ENCODE data around the gene SNAI1.

SNAI1 gene

DNA sequence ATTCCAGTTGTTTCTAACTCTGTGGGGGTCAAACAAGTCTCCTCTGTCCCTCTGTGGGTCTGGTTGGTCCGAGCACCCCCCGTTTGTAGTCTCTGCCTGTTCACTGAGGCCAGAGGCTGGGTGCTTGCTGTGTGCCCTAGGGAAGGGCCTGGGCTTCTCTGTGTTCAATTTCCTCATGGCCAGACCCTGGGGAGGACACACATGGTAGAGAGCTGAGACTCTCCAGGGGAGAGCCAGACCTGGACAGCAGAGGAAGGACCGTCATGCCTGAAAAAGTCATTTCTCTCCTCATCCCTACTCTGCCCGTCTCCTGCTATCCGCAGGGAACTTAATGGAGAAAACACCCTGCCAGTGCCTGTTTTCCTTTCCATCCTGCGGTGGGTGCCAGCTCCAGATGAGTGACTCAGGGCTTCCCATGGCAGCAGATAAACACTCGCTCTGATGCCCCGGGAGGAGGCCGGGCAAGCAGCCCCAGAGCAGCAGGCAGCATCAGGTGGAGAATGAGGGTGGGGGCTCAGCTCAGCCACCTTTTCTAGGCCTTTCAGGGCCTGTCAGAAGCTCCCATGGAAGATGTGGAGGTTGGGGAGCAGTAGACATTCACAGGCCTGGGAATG is 51.9 kb downstream of the SNAI1 start:
- DNase-seq (ENCODE audit: low read depth in 1 of 2, low spot score in 1 of 2): no peak

- no peak for DNase-seq (ENCODE audit: low read depth in 1 of 2, low spot score in 1 of 2)
Observed at GRCh38 chr20:50036703-50037102, 53.9 kb downstream of the SNAI1 start.

DNA sequence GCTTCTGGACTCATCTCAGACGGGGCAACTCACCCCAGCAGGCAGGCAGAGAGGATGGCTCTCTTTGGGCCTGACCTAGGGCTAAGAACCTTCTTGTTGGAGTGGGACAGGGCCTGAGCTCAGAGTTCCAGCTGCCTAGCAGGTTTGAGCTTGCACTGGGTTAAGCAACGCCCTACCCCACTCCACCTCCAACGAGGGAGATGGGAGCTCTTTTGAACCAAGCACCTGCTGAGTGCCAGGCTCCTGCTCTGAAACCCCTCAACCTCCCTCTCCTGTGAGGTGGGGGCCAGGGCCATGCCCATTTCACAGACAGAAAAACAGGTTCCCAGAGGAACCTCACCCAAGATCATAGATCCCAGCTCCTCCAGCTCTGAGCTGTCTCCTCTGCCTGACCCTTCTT is 54.3 kb downstream of the SNAI1 start:
- no peak for DNase-seq (ENCODE audit: low read depth in 1 of 2, low spot score in 1 of 2)

- no peak for DNase-seq (ENCODE audit: low read depth in 1 of 2, low spot score in 1 of 2)
Observed at GRCh38 chr20:50037575-50037974, 54.8 kb downstream of the SNAI1 start.

DNA sequence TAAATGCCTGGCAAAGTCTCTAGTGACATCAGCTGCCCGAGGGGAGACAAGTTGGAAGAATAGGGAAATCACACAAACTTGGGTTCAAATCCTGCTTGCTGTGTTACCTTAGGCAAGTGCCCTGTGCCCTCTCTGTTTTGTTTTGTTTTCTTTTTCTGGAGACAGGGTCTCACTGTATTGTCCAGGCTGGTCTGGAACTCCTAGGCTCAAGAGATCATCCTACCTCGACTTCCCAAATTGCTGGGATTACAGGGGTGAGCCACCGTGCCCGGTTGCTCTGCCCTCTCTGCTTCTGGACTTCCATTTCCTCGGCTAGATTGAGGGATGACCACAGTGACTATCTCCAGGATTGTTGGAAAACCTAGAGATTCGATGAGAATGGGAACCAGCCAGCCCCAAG is 55.4 kb downstream of the SNAI1 start:
- DNase-seq (ENCODE audit: low read depth in 1 of 2, low spot score in 1 of 2): no peak
